Fibroblast of the aortic adventitia (primary cell): Measurements from ENCODE around the gene DOCK1. TPM values are rescaled to one million over a fixed set of nuclear protein-coding genes. Genes with fewer than 3 reads are reported as not detected.

Experiments used
- DNase-seq: peaks from one replicate; pipeline ENCODE4 v3.0.0-alpha.2; 2010; ENCODE audit warnings: low read depth
- H3K4me3 ChIP-seq: 2 replicates; pipeline ENCODE4 v1.5.1; 2011; ENCODE audit warnings: low read depth, mild to moderate bottlenecking, control low read depth, low read length, moderate library complexity
- CTCF ChIP-seq: IDR thresholded peaks from 2 replicates; pipeline ENCODE4 v1.5.1; 2011; ENCODE audit warnings: mild to moderate bottlenecking, low read length, control low read depth, inconsistent platforms; ENCODE audit not compliant: insufficient read depth
- total RNA-seq: library from RNA; depleted of rRNA; stranded (reverse); fragments of >200 nt; gene quantifications from 2 replicates; pipeline ENCODE4 v1.2.3, GENCODE V29; 2012; ENCODE audit warnings: low replicate concordance

The DOCK1 gene
- total RNA-seq, 1 donor, result 75.2 TPM

DNA sequence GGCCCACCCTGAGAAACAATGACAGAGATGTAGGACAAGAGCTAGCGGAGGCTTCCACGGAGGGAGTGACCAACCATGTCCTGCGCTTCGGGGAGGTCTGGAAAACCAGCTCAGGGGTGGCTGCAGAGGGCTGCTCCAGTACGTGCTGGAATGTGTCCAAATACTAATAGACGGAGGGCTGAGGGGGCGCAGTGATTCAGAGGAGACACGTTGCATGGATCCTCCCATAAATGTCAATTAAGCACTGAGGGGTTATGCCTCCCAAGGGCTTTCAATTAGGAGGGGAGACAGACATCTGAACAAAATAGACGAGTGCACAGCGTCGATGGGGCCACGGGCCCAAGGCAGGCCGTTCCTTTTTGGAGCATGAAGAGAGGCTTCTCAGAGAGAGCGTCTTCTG lies 592.9 kb downstream of the DOCK1 start:
- no peak for TF ChIP-seq CTCF
- H3K4me3 ChIP-seq, result no peak overlapping the region
- no peak for DNase-seq

GRCh38 chr10:127500127-127500526 lies 594.9 kb downstream of the DOCK1 start:
- H3K4me3 ChIP-seq, result no peak overlapping the region
- DNase-seq, result no peak
- TF ChIP-seq CTCF, result no peak

Other genes starting within 250 kb of the DOCK1 start
- gene C10orf90, start 234.7 kb upstream of the DOCK1 start, total RNA-seq, result 1.1 TPM in 1 of 2 replicates, not detected in the other